Gastroesophageal sphincter (tissue), 3 donors: ENCODE measurements around the gene PDLIM3.

Source experiments
- CTCF ChIP-seq, 4 experiments: fragments of 200-600 bp in 2 of 4; fragments of 450-650 bp in 2 of 4; sonication (generic) in 1 of 4; IDR thresholded peaks; one replicate each; pipeline ENCODE4 v1.5.1; 2017 to 2019; ENCODE audit warnings: antibody characterized with exemption in 4 of 4, mild to moderate bottlenecking in 2 of 4, moderate library complexity in 2 of 4
- POLR2A ChIP-seq, 2 donors: fragments of 450-650 bp; IDR thresholded peaks; one replicate each; pipeline ENCODE4 v1.6.1; 2017; ENCODE audit warnings: antibody characterized with exemption in 2 of 2, mild to moderate bottlenecking in 2 of 2, moderate library complexity in 1 of 2
- POLR2AphosphoS5 ChIP-seq: sonication (generic); formaldehyde crosslinking; IDR thresholded peaks from one replicate; pipeline ENCODE4 v1.6.1; 2017; ENCODE audit warnings: antibody characterized with exemption

DNA sequence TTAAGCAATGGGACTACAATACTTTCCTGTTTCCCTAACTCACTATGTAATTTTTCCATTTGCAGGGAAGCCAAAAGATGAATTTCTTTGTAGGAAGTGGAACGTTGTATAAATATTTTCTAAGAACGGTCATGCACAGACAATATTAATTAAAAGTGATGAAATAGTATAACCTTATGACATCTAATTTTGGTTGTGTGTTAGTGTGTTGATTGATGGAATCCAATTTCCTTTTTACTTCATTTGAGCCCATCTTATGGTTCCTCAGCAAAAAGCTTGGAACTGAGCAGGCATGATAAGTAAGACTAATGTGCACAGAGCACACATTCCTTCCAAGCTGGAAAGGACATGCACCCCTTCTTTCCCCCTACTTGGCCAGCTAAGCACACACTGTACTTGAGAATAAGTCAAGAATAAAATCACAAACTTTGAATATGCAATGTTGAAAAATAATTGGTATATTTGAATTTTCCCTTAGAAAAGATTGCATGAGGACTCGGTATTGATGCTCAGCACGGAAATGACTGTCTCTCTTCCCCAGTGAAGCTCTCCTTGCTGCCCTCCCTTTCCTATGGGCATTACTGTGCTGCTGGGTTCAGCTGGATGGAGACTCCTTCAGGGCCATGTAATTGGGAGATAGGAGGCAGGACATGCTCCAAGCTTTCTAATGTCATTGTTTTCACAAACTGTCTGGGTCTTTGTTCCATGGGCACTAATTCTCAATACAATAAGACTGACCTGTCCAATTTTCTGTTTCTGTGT, 19.2 kb upstream of the PDLIM3 start:
- no peak for TF ChIP-seq POLR2A (IDR thresholded peaks at IDR 0.05)
- no peak for TF ChIP-seq POLR2AphosphoS5
- no peak for TF ChIP-seq CTCF (IDR thresholded peaks at IDR 0.05)
